Ascending aorta (tissue), 2 donors: Measurements from ENCODE around the gene CACNG4. TPM values are rescaled to one million over a fixed set of nuclear protein-coding genes. Genes with fewer than 3 reads are reported as not detected.

Experiments used
- DNase-seq, 2 donors: peaks; one replicate each; pipeline ENCODE4 v3.0.0-alpha.2; 2019; ENCODE audit warnings: low spot score in 2 of 2
- H3K27ac ChIP-seq, 2 donors: fragments of 200-600 bp; sonication (generic); one replicate each; pipeline ENCODE4 v1.5.1; 2016 to 2017; ENCODE audit warnings: mild to moderate bottlenecking in 1 of 2
- H3K27me3 ChIP-seq: fragments of 200-600 bp; sonication (generic); one replicate; pipeline ENCODE4 v1.5.1; 2017
- H3K36me3 ChIP-seq, 2 donors: fragments of 200-600 bp; sonication (generic); one replicate each; pipeline ENCODE4 v1.5.1; 2016
- H3K4me1 ChIP-seq, 2 donors: fragments of 200-600 bp; sonication (generic); one replicate each; pipeline ENCODE4 v1.5.1; 2016 to 2017; ENCODE audit warnings: mild to moderate bottlenecking in 1 of 2
- H3K4me3 ChIP-seq, 2 donors: fragments of 200-600 bp; sonication (generic); one replicate each; pipeline ENCODE4 v1.5.1; 2016 to 2017; ENCODE audit warnings: mild to moderate bottlenecking in 1 of 2
- H3K9me3 ChIP-seq, 2 donors: fragments of 200-600 bp; sonication (generic); one replicate each; pipeline ENCODE4 v1.5.1; 2016
- CTCF ChIP-seq, 3 experiments: fragments of 200-600 bp in 2 of 3; fragments of 450-650 bp in 1 of 3; sonication (generic) in 2 of 3; IDR thresholded peaks; one replicate each; pipeline ENCODE4 v1.5.1; 2016 to 2019; ENCODE audit warnings: antibody characterized with exemption in 3 of 3, mild to moderate bottlenecking in 1 of 3, moderate library complexity in 1 of 3
- intact Hi-C: fragments of 100-400 bp; cut with DNase I; formaldehyde crosslinking; loops from one replicate; pipeline ENCODE4 v1.15.1; 2023
- total RNA-seq: library from RNA; depleted of rRNA; stranded (reverse); fragments of >200 nt; gene quantifications from one replicate; pipeline ENCODE4 v1.1.0, GENCODE V29; 2016

The CACNG4 gene
- total RNA-seq, 1 donor from 2014 or later: not detected

GRCh38 chr17:67080804-67081203 is 116.3 kb downstream of the CACNG4 start:
- Histone ChIP-seq H3K9me3 (no peaks in the 10 kb centered on the region), H3K4me3 (no peak overlapping the region), H3K27me3 (no peaks in the 10 kb centered on the region), H3K4me1 (no peaks in the 10 kb centered on the region), H3K27ac (no peak overlapping the region), H3K36me3 (peaks cover 4 to 5% of the 10 kb centered on the region in 2 donors)
- no peak for DNase-seq
- no peak for TF ChIP-seq CTCF (IDR thresholded peaks at IDR 0.05)
- intact Hi-C loops: no loop called here

- Histone ChIP-seq H3K27ac (no peak overlapping the region), H3K36me3 (peaks cover 12 to 15% of the 10 kb centered on the region in 2 donors), H3K4me3 (no peak overlapping the region), H3K27me3 (no peaks in the 10 kb centered on the region), H3K9me3 (no peaks in the 10 kb centered on the region), H3K4me1 (no peaks in the 10 kb centered on the region)
- TF ChIP-seq CTCF (IDR thresholded peaks at IDR 0.05): no peak
- intact Hi-C loops: no loop called here
- no peak for DNase-seq
These were observed 117.6 kb downstream of the CACNG4 start for GRCh38 chr17:67082107-67082506.

Other genes starting within 250 kb of the CACNG4 start
- not detected for gene CACNG5, start 129.6 kb upstream of the CACNG4 start, total RNA-seq
- not detected for gene CACNG1, start 79.8 kb downstream of the CACNG4 start, total RNA-seq